ENCODE data around the gene BCLAF3.
A peak's percentile ranks its signal among the peaks of the same experiment; 100 is the strongest.

The BCLAF3 gene

GRCh38 chrX:19990556-19991349 lies at the start of gene BCLAF3:
BCLAF3 (minus strand) TSS chrX:19991061; CDS start chrX:19970264, 20,797 bp downstream.
- DNase-seq, result peak; percentile 71

GRCh38 chrX:20038966-20039365 lies 48.1 kb upstream of the BCLAF3 start:
- DNase-seq, result no peak

GRCh38 chrX:20037186-20037585 lies 46.3 kb upstream of the BCLAF3 start:
- DNase-seq, result no peak

- no peak for DNase-seq
These were observed 41.3 kb upstream of the BCLAF3 start for GRCh38 chrX:20032201-20032600.

- DNase-seq, result no peak
These were observed 38.9 kb upstream of the BCLAF3 start for GRCh38 chrX:20029728-20030127.

GRCh38 chrX:20028588-20028987 lies 37.7 kb upstream of the BCLAF3 start:
- no peak for DNase-seq

GRCh38 chrX:20026278-20026677 lies 35.4 kb upstream of the BCLAF3 start:
- DNase-seq, result no peak

GRCh38 chrX:20019672-20020365 lies 29.0 kb upstream of the BCLAF3 start:
- DNase-seq, result no peak

- no peak for DNase-seq
These were observed 25.7 kb upstream of the BCLAF3 start for GRCh38 chrX:20016616-20016945.

- no peak for DNase-seq
These were observed 25.2 kb upstream of the BCLAF3 start for GRCh38 chrX:20015945-20016615.

- DNase-seq, result no peak
These were observed 24.6 kb upstream of the BCLAF3 start for GRCh38 chrX:20015422-20015821.

- DNase-seq, result peak; percentile 9
These were observed 20.7 kb upstream of the BCLAF3 start for GRCh38 chrX:20011608-20012007.

- DNase-seq, result no peak
These were observed 17.2 kb upstream of the BCLAF3 start for GRCh38 chrX:20007962-20008622.

- DNase-seq, result no peak
These were observed 15.0 kb upstream of the BCLAF3 start for GRCh38 chrX:20005883-20006282.

GRCh38 chrX:20001588-20001987 lies 10.7 kb upstream of the BCLAF3 start:
- DNase-seq, result no peak

GRCh38 chrX:19991350-19991718 lies 473 bp upstream of the BCLAF3 start:
- DNase-seq, result no peak

GRCh38 chrX:19990151-19990555 lies 708 bp downstream of the BCLAF3 start:
- no peak for DNase-seq

- DNase-seq, result no peak
These were observed 3.0 kb downstream of the BCLAF3 start for GRCh38 chrX:19987856-19988255.

GRCh38 chrX:19986531-19986930 lies 4.3 kb downstream of the BCLAF3 start:
- DNase-seq, result no peak

- no peak for DNase-seq
These were observed 8.9 kb downstream of the BCLAF3 start for GRCh38 chrX:19981947-19982346.

- no peak for DNase-seq
These were observed 15.0 kb downstream of the BCLAF3 start for GRCh38 chrX:19975845-19976244.

GRCh38 chrX:19972984-19973383 lies 17.9 kb downstream of the BCLAF3 start:
- no peak for DNase-seq

- no peak for DNase-seq
These were observed 22.6 kb downstream of the BCLAF3 start for GRCh38 chrX:19968276-19968675.

GRCh38 chrX:19966056-19966455 lies 24.8 kb downstream of the BCLAF3 start:
- DNase-seq, result no peak

All from NCI-H1436 (cell line).